Spleen (tissue), 7 donors: Measurements from ENCODE around the gene TPCN2.

ENCODE experiments used
- CTCF ChIP-seq, 11 experiments: fragments of 200-600 bp in 7 of 11; fragments of 450-650 bp in 4 of 11; sonication (generic) in 4 of 11; IDR thresholded peaks in 8 of 11; conservative IDR thresholded peaks in 3 of 11; 1 replicate in 7 of 11; 2 replicates in 4 of 11; pipeline versions ENCODE4 v1.4.0 to v1.8.0; 2016 to 2021; ENCODE audit warnings: antibody characterized with exemption in 11 of 11, inconsistent platforms in 4 of 11, mild to moderate bottlenecking in 1 of 11
- POLR2A ChIP-seq, 3 donors: fragments of 450-650 bp; IDR thresholded peaks; one replicate each; pipeline ENCODE4 v1.5.1; 2017; ENCODE audit warnings: antibody characterized with exemption in 3 of 3, mild to moderate bottlenecking in 1 of 3
- POLR2AphosphoS5 ChIP-seq, 3 donors: sonication (generic); formaldehyde crosslinking; IDR thresholded peaks; one replicate each; pipeline ENCODE4 v1.5.1; 2017; ENCODE audit warnings: antibody characterized with exemption in 3 of 3
- donor health status: DM: no; HTN: no; CAD: no; lungs with moderate emphysema.
- donor health status: DM: no; HTN: no; CAD: no.
- donor health status: DM: no; HTN: no; CAD: no.

- TF ChIP-seq POLR2A (IDR thresholded peaks at IDR 0.05) (no peak), CTCF (IDR thresholded peaks at IDR 0.05 in 8 of 11, conservative IDR thresholded peaks at IDR 0.05 in 3 of 11) (no peak), POLR2AphosphoS5 (IDR thresholded peaks at IDR 0.05) (no peak)
These were observed 36.9 kb downstream of the TPCN2 start for GRCh38 chr11:69085490-69086095.
